ENCODE results near the gene APOBEC3H.

DNA sequence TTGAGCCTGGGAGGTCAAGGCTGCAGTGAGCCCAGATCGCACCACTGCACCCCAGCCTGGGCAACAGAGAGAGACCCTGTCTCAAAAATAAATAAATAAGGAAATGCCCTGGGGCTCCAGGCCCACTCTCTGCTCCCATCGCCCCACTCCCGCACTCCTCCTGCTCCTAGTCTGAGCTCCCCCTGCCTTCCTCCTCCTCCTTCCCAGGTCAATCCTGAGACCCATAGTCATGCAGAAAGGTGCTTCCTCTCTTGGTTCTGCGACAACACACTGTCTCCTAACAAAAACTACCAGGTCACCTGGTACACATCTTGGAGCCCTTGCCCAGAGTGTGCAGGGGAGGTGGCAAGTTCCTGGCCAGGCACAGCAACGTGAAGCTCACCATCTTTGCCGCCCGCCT, 26.9 kb upstream of the APOBEC3H start:
- TF ChIP-seq, protein P1, sequence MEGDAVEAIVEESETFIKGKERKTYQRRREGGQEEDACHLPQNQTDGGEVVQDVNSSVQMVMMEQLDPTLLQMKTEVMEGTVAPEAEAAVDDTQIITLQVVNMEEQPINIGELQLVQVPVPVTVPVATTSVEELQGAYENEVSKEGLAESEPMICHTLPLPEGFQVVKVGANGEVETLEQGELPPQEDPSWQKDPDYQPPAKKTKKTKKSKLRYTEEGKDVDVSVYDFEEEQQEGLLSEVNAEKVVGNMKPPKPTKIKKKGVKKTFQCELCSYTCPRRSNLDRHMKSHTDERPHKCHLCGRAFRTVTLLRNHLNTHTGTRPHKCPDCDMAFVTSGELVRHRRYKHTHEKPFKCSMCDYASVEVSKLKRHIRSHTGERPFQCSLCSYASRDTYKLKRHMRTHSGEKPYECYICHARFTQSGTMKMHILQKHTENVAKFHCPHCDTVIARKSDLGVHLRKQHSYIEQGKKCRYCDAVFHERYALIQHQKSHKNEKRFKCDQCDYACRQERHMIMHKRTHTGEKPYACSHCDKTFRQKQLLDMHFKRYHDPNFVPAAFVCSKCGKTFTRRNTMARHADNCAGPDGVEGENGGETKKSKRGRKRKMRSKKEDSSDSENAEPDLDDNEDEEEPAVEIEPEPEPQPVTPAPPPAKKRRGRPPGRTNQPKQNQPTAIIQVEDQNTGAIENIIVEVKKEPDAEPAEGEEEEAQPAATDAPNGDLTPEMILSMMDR (optimal IDR thresholded peaks at IDR 0.05 in 1 of 3, IDR thresholded peaks at IDR 0.05 in 1 of 3, conservative IDR thresholded peaks at IDR 0.05 in 1 of 3; ENCODE audit: extremely low read depth in 1 of 3, insufficient read depth in 2 of 3, low read length in 3 of 3), result no peak
- no peak for TF ChIP-seq EZH2 (IDR thresholded peaks at IDR 0.05; ENCODE audit: low read length)
